OCI-M1 (cell line): ENCODE results near the gene SDSL.

ENCODE experiments used
- DNase-seq: peaks from one replicate; lab custom pipeline; 2025; lab: John Stamatoyannopoulos, UW

The SDSL gene

DNA sequence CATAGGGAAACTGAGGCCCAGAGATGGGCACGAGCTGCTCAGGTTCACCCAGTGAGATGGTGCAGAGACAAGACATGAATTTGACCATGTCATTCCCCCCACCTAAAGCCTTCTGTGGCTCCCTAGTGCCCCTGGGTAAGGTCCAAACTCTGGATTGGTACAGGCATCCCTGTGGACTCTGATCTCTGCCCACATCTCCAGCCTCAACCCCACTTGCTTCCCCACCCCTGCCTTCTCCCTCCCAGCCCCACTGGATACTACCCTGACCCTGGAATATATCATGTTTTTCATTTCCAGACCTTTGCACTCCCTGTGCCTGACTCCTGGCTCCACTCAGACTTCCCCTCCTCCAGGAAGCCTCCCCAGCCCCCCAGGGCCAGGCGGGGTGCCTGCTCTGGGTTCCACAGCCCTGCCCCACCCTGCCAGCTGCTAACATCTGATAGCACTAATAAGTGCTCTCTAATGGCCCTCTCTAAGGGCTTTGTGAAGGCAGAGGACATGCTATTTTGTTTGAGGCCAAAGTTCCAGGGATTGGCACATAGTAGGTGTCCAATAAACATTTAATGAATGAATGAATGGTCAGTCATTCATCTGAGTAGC lies 1.1 kb upstream of the SDSL start:
- peak; percentile 20 for DNase-seq

DNA sequence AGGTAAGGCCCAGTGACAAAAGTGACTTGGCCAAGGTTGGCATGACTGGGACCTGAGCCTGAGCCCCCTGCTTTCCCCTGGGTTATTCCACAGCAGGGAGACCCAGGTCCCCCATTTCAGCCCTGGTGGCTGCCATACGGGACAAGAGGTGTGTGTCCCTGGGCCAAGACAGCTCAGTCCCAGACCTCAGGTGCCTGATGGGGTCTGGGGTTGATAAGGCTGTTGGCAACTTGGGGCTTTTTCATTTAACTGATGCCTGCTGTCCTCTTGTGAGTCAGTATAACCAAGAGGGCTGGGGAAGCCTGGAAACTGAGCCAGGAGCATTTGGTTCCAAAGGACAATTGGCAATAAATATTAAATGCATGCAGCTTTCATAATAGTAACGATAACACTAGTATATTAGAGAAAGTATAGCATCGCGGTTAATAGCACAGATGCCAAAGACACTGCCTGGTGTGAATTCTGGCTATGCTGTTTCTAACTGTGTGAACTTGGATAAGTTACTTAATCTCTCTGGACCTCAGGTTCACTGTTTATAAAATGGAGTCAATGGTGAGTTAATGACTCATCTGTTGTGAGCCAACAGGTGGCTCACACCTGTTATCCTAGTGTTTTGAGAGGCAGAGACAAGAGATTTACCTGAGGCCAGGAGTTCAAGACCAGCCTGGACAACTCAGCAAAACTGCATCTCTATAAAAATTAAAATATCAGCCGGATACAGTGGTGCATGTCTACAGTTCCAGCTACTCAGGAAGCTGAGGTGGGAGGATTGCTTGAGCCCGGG lies 898 bp downstream of the SDSL start:
- peak; percentile 33 for DNase-seq

DNA sequence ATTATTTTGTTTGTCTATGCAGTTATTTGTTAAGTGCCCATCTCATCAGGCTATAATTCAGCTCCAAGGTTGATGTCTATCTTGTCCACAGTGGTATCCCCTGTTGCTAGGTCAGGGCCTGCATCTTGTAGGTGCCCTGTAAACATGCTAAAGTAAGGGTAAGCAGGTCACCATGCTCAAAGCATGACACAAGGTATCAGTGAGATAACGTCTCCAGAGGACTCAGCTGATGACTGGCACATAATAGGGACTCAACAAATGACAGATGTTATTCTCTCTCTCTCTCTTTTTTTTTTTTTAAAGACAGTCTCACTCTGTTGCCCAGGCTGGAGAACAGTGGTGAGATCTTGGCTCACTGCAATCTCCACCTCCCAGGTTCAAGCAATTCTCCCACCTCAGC lies 2.3 kb downstream of the SDSL start:
- DNase-seq = no peak

DNA sequence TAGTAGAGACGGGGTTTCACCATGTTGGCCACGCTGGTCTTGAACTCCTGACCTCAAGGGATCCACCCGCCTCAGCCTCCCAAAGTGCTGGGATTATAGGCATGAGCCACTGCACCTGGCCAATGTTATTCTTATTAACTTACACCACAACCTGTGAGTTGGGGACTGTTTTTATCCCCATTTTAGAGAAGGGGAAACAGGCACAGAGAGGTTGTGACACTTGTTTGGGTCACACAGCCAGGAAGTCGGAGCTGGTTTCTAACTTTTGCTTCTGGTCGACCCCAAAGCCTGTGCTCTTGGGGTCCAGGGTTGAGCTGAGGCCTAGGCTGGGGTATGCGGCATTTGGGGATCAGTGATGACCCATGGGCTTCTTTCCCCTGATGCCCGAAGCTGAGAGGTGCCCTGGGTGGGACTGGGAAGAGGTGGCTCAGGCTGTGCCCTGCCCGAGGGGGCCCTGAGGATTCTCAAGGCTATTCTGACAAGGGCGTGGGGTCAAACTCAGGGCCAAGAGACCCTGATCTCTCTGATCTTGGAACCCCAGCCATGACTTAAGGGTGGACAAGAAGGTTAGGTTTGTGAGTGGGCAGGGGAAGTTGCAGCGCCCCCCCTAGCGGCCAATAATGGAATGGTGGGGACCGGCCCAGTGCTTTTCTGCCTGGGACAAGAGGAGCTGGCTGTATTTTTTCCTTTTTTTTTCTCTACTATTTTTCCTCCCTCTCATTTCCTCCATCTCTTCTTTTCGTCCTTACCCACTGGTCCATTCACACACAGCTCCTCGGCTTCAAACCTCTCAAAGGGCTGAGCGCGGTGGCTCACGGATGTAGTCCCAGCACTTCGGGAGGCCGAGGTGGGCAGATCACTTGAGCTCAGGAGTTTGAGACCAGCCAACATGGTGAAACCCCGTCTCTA lies 3.0 kb downstream of the SDSL start:
- DNase-seq = peak; percentile 79

DNA sequence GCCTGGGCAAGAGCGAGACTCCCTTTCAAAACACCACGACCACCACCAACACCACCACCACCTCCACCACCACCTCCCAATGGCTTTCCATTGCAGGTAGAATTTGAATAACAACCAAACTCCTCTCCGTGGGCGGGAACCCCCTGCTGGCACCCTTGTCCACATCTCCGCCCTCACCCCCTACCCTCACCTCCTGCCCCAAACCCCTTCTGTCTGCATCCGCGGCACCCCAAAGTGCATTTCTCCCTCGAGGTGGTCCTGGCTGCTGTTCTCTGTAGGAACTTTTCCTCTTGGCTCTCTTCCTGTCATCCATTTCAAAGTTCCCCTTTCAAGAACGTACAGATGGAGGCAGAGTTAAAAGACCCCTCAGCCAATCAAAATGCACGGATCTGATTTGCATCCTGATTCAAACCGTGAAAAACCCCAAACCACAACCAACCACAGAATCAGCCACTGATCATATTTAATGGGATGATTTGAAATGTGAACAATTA lies 3.8 kb downstream of the SDSL start:
- DNase-seq = peak; percentile 15

DNA sequence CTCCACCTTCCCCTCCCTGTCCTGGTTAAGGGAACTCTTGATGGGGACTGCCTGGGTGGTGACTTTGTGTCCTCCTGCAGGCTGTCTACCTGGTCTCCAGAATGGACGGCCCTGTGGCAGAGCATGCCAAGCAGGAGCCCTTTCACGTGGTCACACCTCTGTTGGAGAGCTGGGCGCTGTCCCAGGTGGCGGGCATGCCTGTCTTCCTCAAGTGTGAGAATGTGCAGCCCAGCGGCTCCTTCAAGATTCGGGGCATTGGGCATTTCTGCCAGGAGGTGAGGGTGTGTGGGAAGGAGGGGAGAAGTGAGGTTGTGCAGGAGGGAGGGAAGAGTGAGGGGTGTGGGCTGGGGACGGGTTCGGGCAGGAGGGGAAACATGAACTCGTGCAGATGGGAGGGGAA lies 5.7 kb downstream of the SDSL start:
- DNase-seq = no peak

DNA sequence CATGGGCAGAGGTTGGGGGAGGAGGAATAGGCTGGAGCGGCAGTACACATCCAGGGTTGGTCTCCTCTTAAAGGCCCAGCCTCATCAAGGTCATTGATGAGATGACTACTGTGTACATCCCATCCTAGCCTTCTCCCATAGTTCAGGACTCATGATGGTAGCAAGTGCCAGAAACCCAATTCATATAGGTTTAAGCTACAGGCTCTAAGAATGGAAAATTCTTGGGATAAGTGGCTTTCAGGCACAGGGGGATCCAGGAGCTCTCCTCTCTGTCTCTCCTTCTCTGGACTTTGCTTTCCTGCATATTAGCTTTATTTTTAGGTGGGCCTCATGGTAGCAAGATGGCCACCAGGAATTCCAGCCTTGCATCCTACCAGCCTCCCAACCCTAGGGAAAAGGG lies 6.3 kb downstream of the SDSL start:
- no peak for DNase-seq

DNA sequence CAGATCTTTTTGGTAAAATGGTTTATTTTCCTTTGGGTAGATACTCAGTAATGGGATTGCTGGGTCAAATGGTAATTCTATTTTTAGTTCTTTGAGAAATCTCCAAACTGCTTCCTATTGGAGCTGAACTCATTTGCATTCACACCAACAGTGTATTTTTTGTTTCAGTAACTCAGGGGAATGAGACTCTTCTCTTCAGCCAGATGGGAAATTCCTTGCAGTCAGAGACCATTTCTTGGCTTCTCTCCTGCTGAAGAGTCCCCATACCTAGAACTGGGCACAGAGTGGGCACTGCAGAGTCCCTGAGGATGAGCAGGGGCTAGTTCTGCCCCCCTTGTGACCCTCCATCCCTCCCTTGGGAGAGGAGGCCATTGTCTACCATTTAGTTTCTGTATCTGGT lies 10.8 kb downstream of the SDSL start:
- DNase-seq = no peak

DNA sequence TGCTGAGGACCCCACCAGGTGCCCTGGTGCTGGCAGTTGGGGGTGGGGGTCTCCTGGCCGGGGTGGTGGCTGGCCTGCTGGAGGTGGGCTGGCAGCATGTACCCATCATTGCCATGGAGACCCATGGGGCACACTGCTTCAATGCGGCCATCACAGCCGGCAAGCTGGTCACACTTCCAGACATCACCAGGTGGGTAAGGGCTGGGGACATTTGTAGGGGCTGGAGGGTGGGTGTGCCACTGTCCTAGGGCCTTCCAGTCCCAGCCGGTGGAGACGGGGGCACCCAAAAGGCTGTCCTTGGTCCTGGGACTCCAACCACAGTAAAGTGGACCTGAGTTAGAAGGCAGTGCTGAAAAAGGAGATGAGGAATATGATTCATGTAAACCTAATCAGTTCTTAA lies 13.2 kb downstream of the SDSL start:
- no peak for DNase-seq

DNA sequence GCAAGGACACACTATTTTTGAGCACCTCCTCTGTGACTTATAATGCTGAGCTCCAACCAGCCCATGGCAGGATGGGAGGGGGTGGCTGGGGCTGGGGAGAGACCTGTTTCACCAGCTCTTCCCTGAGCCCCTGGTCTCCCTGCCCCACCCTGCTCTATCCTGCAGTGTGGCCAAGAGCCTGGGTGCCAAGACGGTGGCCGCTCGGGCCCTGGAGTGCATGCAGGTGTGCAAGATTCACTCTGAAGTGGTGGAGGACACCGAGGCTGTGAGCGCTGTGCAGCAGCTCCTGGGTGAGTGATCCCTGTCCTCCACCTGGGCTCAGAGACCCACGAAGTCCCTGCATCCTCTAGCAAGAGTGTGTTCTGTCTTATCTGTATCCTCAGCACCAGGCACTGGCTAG lies 14.4 kb downstream of the SDSL start:
- no peak for DNase-seq

DNA sequence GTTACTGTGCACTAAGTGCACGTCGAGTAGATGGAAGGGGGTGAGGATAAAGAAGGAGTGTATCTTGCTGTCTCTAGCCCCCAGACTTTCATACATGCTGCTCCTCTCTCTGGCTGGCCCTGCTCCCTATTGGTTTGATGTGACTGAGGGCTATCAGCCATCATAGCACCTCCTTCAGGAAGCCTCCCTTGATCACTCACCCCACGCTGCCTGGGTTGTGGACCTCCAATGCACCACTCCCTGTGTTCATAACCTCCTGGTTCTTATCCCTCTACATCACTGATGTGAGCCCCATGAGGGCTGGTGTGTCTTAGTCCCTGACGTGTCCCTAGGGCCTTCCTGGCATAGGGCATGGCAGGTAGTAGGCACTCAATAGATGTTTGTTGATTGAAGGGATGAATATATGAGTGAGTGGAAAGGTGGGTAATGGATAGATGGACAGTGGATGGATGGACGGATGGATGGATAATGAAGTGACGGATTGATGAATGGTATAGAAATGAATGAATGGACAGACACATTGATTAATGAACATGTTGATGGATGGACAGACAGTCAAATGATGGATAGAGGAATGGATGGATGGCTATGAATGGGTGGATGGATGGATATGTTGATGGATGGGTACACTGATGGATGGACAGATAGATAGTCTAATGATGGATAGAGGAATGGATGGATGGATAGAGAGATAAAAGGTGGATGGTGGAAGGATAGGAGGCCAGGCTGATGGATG lies 15.0 kb downstream of the SDSL start:
- DNase-seq = no peak

DNA sequence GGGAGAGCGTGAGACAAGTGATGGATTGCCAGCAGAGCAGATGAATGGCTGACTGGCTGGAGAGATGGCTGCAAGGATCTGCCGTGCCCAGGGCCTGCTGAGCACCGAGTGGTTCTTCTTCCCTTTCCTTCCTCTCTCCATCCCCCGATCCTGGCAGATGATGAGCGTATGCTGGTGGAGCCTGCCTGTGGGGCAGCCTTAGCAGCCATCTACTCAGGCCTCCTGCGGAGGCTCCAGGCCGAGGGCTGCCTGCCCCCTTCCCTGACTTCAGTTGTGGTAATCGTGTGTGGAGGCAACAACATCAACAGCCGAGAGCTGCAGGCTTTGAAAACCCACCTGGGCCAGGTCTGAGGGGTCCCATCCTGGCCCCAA lies 15.5 kb downstream of the SDSL start:
- DNase-seq = no peak

DNA sequence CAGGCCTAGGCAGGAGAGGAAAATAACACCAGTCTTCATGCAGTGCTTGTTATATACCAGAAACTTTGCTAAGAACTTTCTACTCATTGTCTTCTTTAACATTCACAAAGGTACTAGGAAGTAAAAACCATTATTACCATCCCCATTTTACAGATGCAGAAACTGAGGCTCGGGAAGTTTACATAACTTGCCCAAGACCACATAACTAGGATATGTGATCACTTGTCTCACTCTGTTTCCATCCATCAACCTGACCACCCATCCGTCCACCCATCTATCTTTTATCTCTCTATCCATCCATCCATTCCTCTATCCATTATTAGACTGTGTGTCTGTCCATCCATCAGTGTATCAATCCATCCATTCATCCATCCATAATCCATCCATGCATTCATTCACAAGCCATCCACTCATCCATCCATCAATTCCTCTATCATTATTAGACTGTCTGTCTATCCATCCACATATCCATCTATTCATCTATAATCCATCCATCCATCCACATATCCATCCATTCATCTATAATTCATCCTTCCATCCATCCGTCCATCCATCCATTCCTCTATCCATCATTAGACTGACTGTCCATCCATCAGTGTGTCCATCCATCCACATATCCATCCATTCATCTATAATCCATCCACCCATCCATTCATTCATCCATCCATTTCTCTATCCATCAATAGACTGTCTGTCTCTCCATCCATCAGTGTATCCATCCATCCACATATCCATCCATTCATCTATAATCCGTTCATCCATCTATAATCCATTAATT lies 16.5 kb downstream of the SDSL start:
- no peak for DNase-seq

DNA sequence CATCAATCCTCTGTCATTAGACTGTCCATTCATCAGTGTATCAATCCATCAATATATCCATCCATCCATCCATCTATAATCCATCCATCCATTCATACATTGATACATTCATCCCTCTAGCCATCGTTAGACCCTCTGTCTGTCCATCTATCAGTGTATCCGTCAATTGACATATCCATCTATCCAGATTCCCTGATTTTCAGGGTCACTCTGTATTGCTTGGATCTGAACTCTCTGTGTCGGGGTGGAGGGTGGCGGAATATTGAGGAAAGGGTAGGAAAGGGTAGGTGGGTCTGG lies 17.1 kb downstream of the SDSL start:
- no peak for DNase-seq

DNA sequence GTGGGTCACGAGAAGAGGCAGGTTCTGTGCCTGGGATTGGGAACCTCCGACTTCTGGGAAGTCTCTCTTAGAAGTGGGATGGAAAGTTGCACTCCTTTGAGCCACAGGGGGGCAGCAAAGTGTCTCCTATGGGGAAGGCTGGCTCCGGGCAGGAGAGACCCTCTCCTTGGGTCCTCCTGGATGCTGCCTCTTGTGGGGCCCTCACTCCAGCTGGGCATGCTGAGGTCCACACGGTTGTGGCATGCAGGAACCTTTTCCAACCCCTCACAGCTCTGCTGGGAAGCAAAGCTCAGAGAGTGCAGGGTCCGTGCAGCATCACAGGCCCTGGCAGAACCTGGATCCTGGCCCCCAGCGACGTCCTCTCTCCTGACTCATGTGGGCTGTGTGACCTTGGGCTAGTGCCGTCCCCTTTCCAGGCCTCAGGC lies 17.4 kb downstream of the SDSL start:
- DNase-seq = peak; percentile 59

DNA sequence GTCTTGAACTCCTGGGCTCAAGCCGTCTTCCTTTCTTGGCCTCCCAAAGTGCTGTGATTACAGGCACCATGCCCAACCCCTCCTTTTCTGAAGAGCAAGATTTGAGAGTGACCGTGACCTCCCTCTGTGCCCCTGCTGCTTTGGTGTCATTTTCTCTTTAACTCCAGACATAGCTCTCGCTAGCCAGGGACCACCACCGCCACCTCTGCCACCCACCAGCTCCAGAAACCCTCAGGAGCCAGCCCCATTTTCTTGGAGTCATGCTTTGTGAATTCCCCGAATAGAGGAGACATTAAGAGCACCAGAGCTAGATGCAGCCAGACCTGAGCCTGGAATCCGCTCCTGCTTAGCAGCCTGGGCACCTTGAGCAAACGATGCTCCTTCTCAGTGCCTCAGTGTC lies 18.2 kb downstream of the SDSL start:
- no peak for DNase-seq

DNA sequence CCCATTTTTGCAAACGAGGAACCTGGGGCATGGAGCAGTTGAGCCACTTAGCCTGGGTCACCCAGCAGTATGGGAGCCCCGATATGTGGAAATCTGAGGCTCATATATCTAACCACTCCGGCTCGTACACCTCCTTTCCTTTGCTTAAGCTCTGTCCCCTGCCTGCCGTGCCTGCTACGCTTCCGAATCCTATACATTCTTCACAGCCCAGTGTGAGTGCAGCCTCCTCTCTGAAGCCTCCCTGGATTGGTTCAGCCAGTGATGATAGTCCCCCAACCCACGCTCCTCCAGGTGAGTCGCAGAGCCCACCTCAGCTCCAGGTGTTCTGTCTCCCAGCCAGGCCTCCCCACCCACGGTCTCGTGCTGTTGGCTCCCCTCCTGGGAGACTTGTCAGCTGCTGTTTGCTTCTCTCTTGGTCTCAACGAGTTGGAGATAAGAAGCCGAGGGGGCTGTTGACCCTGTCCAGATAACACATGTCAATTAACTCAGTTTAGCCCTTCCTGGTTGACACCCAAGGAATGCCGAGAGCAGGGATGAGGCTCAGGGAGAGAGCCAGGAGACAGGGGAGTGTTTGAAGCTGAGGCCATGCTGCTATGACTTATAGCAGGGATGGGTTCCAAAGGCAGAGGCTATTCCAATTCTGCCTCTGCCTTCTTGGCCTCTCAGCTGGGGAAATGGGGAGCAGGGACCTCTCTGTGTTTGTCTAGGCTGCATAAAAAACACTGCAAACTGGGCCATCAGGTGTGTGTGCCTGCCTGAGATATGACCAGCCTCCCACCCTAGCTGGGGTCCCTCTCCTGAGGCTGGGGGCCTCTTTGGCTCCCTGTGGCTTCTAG lies 19.0 kb downstream of the SDSL start:
- DNase-seq = no peak

DNA sequence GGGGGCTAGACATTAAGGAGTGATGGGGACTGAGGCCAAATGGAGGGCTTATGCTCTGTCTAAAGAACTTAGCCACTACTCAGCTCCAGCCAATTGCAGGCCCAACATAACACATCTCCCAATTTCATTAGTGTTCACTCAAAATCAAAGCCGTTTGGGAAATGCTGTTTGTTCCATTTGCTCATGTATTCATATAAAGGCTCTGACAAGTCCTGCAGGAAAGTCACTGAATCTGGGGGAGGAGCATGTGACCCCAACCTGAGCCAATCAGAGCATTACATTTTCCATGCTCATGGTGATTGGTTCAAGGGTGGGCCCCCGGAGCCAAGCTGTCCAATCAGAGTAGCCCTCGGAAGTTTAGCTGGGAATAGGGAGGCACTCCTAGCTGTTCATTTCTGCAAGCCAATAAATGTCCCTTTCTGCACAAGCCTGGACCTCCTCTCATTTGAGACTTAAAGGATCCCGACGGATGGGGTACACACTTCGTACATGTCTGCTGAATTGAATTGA lies 20.9 kb downstream of the SDSL start:
- no peak for DNase-seq

DNA sequence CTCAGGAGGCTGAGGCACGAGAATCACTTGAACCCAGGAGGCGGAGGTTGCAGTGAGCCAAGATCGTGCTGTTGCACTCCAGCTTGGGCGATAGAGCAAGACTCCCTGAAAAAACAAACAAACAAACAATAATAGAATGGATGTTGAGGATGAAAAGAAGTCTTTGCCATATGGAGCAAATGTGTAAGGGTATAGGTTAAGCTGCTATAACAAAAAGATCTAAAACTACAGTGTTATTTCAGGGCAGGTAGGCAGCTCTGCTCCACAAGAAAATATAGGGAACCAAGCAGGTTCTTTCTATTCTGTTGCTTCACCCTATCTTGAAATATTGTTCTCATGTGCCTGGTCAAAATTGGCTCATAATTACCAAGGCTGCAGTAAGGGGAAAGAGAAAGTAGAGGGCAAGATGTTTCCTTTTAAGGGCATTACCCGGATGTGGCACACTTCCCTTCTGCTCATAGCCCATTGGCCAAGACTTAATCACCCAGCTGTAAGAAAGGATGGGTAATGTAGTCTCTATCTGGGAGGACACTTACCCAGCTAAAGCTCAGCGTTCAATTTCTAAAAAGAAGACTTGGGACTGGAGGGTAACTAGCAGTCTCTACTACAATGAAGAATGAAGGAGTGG lies 23.5 kb downstream of the SDSL start:
- DNase-seq = peak; percentile 88

DNA sequence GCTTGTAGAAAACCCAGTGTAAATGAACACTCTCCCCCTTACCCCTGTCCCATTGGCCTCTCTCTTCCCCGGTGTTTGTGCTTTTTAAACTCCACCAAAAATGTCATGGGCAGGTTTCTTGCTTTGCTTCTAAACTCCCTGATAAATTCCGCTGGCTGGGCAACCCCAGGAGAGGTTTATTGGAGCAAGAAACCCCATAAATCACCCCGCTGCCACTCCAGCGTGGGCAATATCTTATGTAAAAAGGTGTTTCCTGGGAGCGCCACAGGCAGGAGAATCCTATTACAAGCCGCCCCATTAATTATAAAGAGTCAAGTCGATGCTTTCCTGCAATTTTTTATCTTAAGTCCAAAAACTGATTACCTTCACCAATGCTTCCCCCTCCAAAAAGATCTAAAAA lies 26.7 kb downstream of the SDSL start:
- no peak for DNase-seq
